ENCODE results near the gene WDFY1. TPM values are rescaled to one million over a fixed set of nuclear protein-coding genes. Genes with fewer than 3 reads are reported as not detected.

Gene WDFY1
- total RNA-seq, 1 donor from 2014 or later = 53.1 TPM

DNA sequence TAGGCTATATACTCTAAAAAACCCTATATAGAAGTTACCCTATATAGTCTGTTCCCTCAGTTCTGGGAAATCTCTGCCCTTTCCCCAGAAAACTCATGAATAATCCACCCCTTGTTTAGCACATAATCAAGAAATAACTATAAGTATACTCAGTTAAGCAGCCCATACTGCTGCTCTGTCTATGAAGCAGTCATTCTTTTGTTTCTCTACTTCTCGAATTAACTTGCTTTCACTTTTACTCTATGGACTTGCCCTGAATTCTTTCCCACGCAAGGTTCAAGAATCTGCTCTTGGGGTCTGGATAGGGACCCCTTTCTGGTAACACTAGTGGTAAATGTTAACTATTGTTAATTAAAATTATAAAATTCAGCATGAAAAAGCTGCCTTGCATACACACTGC lies 90.4 kb downstream of the WDFY1 start:
- H3K27me3 Mint-ChIP-seq (ENCODE audit: unreplicated experiment) = peaks cover 6% of the 10 kb centered on the region
- H3K9me3 Mint-ChIP-seq (ENCODE audit: unreplicated experiment) = peaks cover 1% of the 10 kb centered on the region
- H3K4me1 Mint-ChIP-seq (ENCODE audit: unreplicated experiment) = no peaks in the 10 kb centered on the region
- H3K36me3 Mint-ChIP-seq (ENCODE audit: low read depth, unreplicated experiment) = peaks cover 14% of the 10 kb centered on the region
- no peak for TF ChIP-seq CTCF (IDR thresholded peaks at IDR 0.05; ENCODE audit: unreplicated experiment)
- DNase-seq (ENCODE audit: low spot score) = no peak
- no peak overlapping the region for H3K27ac Mint-ChIP-seq (ENCODE audit: unreplicated experiment)
- no peak overlapping the region for H3K4me3 Mint-ChIP-seq (ENCODE audit: unreplicated experiment)

- DNase-seq (ENCODE audit: low spot score) = no peak
- peaks cover 10% of the 10 kb centered on the region for H3K9me3 Mint-ChIP-seq (ENCODE audit: unreplicated experiment)
- no peaks in the 10 kb centered on the region for H3K4me1 Mint-ChIP-seq (ENCODE audit: unreplicated experiment)
- peaks cover 4% of the 10 kb centered on the region for H3K27me3 Mint-ChIP-seq (ENCODE audit: unreplicated experiment)
- H3K4me3 Mint-ChIP-seq (ENCODE audit: unreplicated experiment) = no peak overlapping the region
- no peak for TF ChIP-seq CTCF (IDR thresholded peaks at IDR 0.05; ENCODE audit: unreplicated experiment)
- peaks cover 27% of the 10 kb centered on the region for H3K36me3 Mint-ChIP-seq (ENCODE audit: low read depth, unreplicated experiment)
- no peak overlapping the region for H3K27ac Mint-ChIP-seq (ENCODE audit: unreplicated experiment)
These were observed 91.7 kb downstream of the WDFY1 start for GRCh38 chr2:223853425-223853837.

- Mint-ChIP-seq H3K27me3 (ENCODE audit: unreplicated experiment) (peaks cover 4% of the 10 kb centered on the region), H3K4me1 (ENCODE audit: unreplicated experiment) (no peaks in the 10 kb centered on the region)
These were observed 92.8 kb downstream of the WDFY1 start for GRCh38 chr2:223852281-223852795.

DNA sequence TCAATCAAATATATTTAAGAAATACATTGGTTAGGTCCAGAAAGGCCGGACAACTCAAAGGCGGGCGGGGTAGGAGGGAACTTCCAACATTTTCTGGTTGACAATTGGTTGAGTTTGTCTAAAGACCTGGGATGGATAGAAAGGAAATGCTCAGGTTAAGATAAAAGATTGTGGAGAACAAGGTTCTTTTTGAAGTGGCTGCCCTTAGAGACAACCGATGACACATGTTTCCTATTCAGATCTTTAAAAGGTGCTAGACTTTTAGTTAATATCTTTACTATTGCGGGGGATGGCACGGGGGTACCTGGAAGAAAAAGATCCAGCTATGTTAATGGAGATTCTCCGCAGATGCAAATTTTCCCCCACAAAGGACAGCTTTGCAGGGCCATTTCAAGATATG lies 97.7 kb downstream of the WDFY1 start:
- no peak overlapping the region for H3K4me3 Mint-ChIP-seq (ENCODE audit: unreplicated experiment)
- H3K4me1 Mint-ChIP-seq (ENCODE audit: unreplicated experiment) = no peaks in the 10 kb centered on the region
- H3K36me3 Mint-ChIP-seq (ENCODE audit: low read depth, unreplicated experiment) = peaks cover 35% of the 10 kb centered on the region

More at GRCh38 chr2:223852281-223852795, 92.8 kb downstream of the WDFY1 start:
- Mint-ChIP-seq H3K36me3 (ENCODE audit: low read depth, unreplicated experiment) (peaks cover 35% of the 10 kb centered on the region), H3K4me3 (ENCODE audit: unreplicated experiment) (no peak overlapping the region), H3K9me3 (ENCODE audit: unreplicated experiment) (peaks cover 10% of the 10 kb centered on the region), H3K27ac (ENCODE audit: unreplicated experiment) (no peak overlapping the region)
- TF ChIP-seq CTCF (IDR thresholded peaks at IDR 0.05; ENCODE audit: unreplicated experiment) = no peak
- DNase-seq (ENCODE audit: low spot score) = no peak

More for the DNA sequence above, 97.7 kb downstream of the WDFY1 start:
- no peak for DNase-seq (ENCODE audit: low spot score)
- Mint-ChIP-seq H3K27me3 (ENCODE audit: unreplicated experiment) (peaks cover 5% of the 10 kb centered on the region), H3K9me3 (ENCODE audit: unreplicated experiment) (peaks cover 10% of the 10 kb centered on the region), H3K27ac (ENCODE audit: unreplicated experiment) (no peak overlapping the region)
- TF ChIP-seq CTCF (IDR thresholded peaks at IDR 0.05; ENCODE audit: unreplicated experiment) = no peak
